GM12878 (cell line): ENCODE data around the gene NUAK1. TPM values are rescaled to one million over a fixed set of nuclear protein-coding genes. Genes with fewer than 3 reads are reported as not detected.

Source experiments
- ATAC-seq: fragments of 200-7000 bp; cut with Tn5 transposase; 3 replicates; pipeline ENCODE4 v1.9.1; 2020; ENCODE audit warnings: mild to moderate bottlenecking, moderate library complexity
- BruUV-seq: library from RNA; stranded (reverse); fragments of 400-500 nt; replicated peaks from 2 replicates; lab custom pipeline; 2021; lab: Mats Ljungman, UMichigan
- CTCF ChIA-PET: fragments of 300-600 bp; sonication (Branson Sonifier 250); formaldehyde crosslinking; extraction: SDS; loops from one replicate; lab custom pipeline; 2021; ENCODE audit warnings: inconsistent platforms; lab: Yijun Ruan, JAX
- POLR2A ChIA-PET: fragments of 350-600 bp; formaldehyde crosslinking; extraction: SDS; loops from one replicate; lab custom pipeline; 2021; ENCODE audit warnings: inconsistent platforms; lab: Charles Lee
- RAD21 ChIA-PET: fragments of 300-600 bp; sonication (Branson Sonifier 250); formaldehyde crosslinking; loops from one replicate; lab custom pipeline; 2023; ENCODE audit warnings: antibody characterized with exemption; ENCODE audit not compliant: unreplicated experiment; lab: Charles Lee
- SMC1A ChIA-PET: fragments of 300-600 bp; sonication (Branson Sonifier 250); formaldehyde crosslinking; loops from one replicate; lab custom pipeline; 2023; ENCODE audit not compliant: unreplicated experiment, uncharacterized antibody; lab: Charles Lee
- DNase-seq: peaks from one replicate; pipeline ENCODE4 v3.0.0-alpha.2; 2011; ENCODE audit warnings: low read depth, low spot score
- FAIRE-seq: peaks from 3 replicates; lab custom pipeline; 2011; peaks lifted over from hg19 to GRCh38; lab: Jason Lieb, UNC
- H2AFZ ChIP-seq: 2 replicates; pipeline ENCODE4 v1.6.0; 2011; ENCODE audit warnings: low read depth, low read length, control low read depth; ENCODE audit not compliant: control insufficient read depth
- H3K27ac ChIP-seq: 2 replicates; pipeline ENCODE4 v1.5.1; 2011; ENCODE audit warnings: control low read depth; ENCODE audit not compliant: control insufficient read depth, insufficient read depth
- H3K27me3 ChIP-seq, 2 experiments: replicated peaks in 1 of 2; 2 replicates each; pipeline versions ENCODE4 v1.6.0 to v1.6.1; 2011; ENCODE audit warnings: low read length in 1 of 2; ENCODE audit not compliant: control insufficient read depth in 2 of 2, insufficient read depth in 2 of 2
- H3K36me3 ChIP-seq, 2 experiments: 2 replicates each; pipeline ENCODE4 v1.5.1; 2011; ENCODE audit warnings: low read length in 1 of 2; ENCODE audit not compliant: control insufficient read depth in 2 of 2, insufficient read depth in 2 of 2
- H3K4me1 ChIP-seq: 2 replicates; pipeline ENCODE4 v1.6.1; 2011; ENCODE audit warnings: mild to moderate bottlenecking, low read length, moderate library complexity, mixed read lengths; ENCODE audit not compliant: control insufficient read depth, insufficient read depth
- H3K4me2 ChIP-seq: 2 replicates; pipeline ENCODE4 v1.6.0; 2011; ENCODE audit warnings: control low read depth; ENCODE audit not compliant: control insufficient read depth, insufficient read depth
- H3K4me3 ChIP-seq: fragments of 200-600 bp; sonication (generic); 2 replicates; pipeline ENCODE4 v1.5.1; 2016
- H3K79me2 ChIP-seq: 2 replicates; pipeline ENCODE4 v1.6.0; 2011; ENCODE audit warnings: low read length; ENCODE audit not compliant: control insufficient read depth, insufficient read depth
- H3K9ac ChIP-seq: 2 replicates; pipeline ENCODE4 v1.8.0; 2011; ENCODE audit warnings: low read length, control low read depth, mixed read lengths; ENCODE audit not compliant: control insufficient read depth, insufficient read depth
- H3K9me3 ChIP-seq: replicated peaks from 3 replicates; pipeline ENCODE4 v1.5.1; 2011; ENCODE audit warnings: mild to moderate bottlenecking, low read length; ENCODE audit not compliant: control insufficient read depth, insufficient read depth
- H4K20me1 ChIP-seq: 2 replicates; pipeline ENCODE4 v1.6.0; 2011; ENCODE audit not compliant: control insufficient read depth, insufficient read depth
- CBFB ChIP-seq: IDR thresholded peaks from 2 replicates; pipeline ENCODE4 v1.6.1; 2016; ENCODE audit warnings: antibody characterized with exemption, low read depth
- CREB1 ChIP-seq: IDR thresholded peaks from 2 replicates; pipeline ENCODE4 v1.6.1; 2012; ENCODE audit warnings: low read depth, mild to moderate bottlenecking, inconsistent platforms
- DPF2 ChIP-seq: fragments of 450-650 bp; IDR thresholded peaks from 2 replicates; pipeline ENCODE4 v1.6.1; 2017; ENCODE audit warnings: mild to moderate bottlenecking
- EGR1 ChIP-seq, 2 experiments: IDR thresholded peaks; 1 replicate in 1 of 2; 2 replicates in 1 of 2; pipeline ENCODE4 v1.6.1; 2011 to 2012; ENCODE audit warnings: low read depth in 2 of 2, low read length in 2 of 2, borderline replicate concordance in 1 of 2, mild to moderate bottlenecking in 1 of 2, moderate library complexity in 1 of 2
- GATAD2B ChIP-seq: fragments of 450-650 bp; conservative IDR thresholded peaks from 2 replicates; pipeline ENCODE4 v1.6.1; 2017; ENCODE audit warnings: low read depth, mild to moderate bottlenecking, moderate library complexity
- JUNB ChIP-seq: IDR thresholded peaks from 2 replicates; pipeline ENCODE4 v1.6.1; 2016; ENCODE audit warnings: antibody characterized with exemption, mild to moderate bottlenecking
- MLLT1 ChIP-seq: fragments of 450-650 bp; IDR thresholded peaks from 2 replicates; pipeline ENCODE4 v1.6.1; 2016; ENCODE audit warnings: mild to moderate bottlenecking
- MTA2 ChIP-seq: fragments of 450-650 bp; IDR thresholded peaks from 2 replicates; pipeline ENCODE4 v1.6.1; 2016; ENCODE audit warnings: low read depth, mild to moderate bottlenecking, moderate library complexity
- NFXL1 ChIP-seq: fragments of 450-650 bp; IDR thresholded peaks from 2 replicates; pipeline ENCODE4 v1.6.1; 2017; ENCODE audit warnings: antibody characterized with exemption, mild to moderate bottlenecking, borderline replicate concordance
- NR2C2 ChIP-seq: IDR thresholded peaks from 2 replicates; pipeline ENCODE4 v1.6.1; 2011; ENCODE audit warnings: borderline replicate concordance, low read depth; ENCODE audit not compliant: control insufficient read depth, insufficient read length
- NR2F1 ChIP-seq: fragments of 450-650 bp; conservative IDR thresholded peaks from 2 replicates; pipeline ENCODE4 v1.6.1; 2017; ENCODE audit warnings: mild to moderate bottlenecking
- RAD21 ChIP-seq: IDR thresholded peaks from 2 replicates; pipeline ENCODE4 v1.6.1; 2011; ENCODE audit warnings: mild to moderate bottlenecking, low read depth, low read length, moderate library complexity; ENCODE audit not compliant: insufficient read depth
- SMAD1 ChIP-seq: fragments of 450-650 bp; IDR thresholded peaks from 2 replicates; pipeline ENCODE4 v1.6.1; 2018; ENCODE audit warnings: mild to moderate bottlenecking, low read depth; ENCODE audit not compliant: partially characterized antibody
- SREBF1 ChIP-seq: IDR thresholded peaks from 2 replicates; pipeline ENCODE4 v1.6.1; 2012; ENCODE audit warnings: mild to moderate bottlenecking, low read length
- SUPT20H ChIP-seq: IDR thresholded peaks from 2 replicates; pipeline ENCODE4 v1.6.1; 2011; ENCODE audit warnings: low read depth, mild to moderate bottlenecking, low read length, moderate library complexity, borderline replicate concordance; ENCODE audit not compliant: control insufficient read depth
- TARDBP ChIP-seq: IDR thresholded peaks from 2 replicates; pipeline ENCODE4 v1.6.1; 2016; ENCODE audit warnings: borderline replicate concordance
- ZNF207 ChIP-seq: fragments of 450-650 bp; IDR thresholded peaks from 2 replicates; pipeline ENCODE4 v1.6.1; 2014; ENCODE audit warnings: antibody characterized with exemption, mild to moderate bottlenecking, borderline replicate concordance
- ZNF217 ChIP-seq: fragments of 450-650 bp; IDR thresholded peaks from 2 replicates; pipeline ENCODE4 v1.6.1; 2017; ENCODE audit warnings: antibody characterized with exemption, mild to moderate bottlenecking
- WGBS: methylation state at CpG from one replicate; pipeline ENCODE4 v1.1.6; 2016; ENCODE audit warnings: low lambda C conversion rate; ENCODE audit not compliant: insufficient replicate concordance, insufficient coverage; ENCODE audit errors: missing lambda C conversion rate; 5-methylcytosine and 5-hydroxymethylcytosine counted together
- in situ Hi-C: fragments of 300-500 bp; cut with MboI; formaldehyde crosslinking; loops from 9 replicates; pipeline ENCODE4 v1.14.3; 2018; ENCODE audit warnings: mixed read lengths
- intact Hi-C: fragments of 100-400 bp; cut with micrococcal nuclease; formaldehyde crosslinking; loops from one replicate; pipeline ENCODE4 v1.14.2; 2022; ENCODE audit not compliant: unreplicated experiment
- polyA plus RNA-seq, 11 experiments: library from polyadenylated mRNA; depleted of rRNA in 4 of 11; unstranded in 6 of 11; stranded (reverse) in 5 of 11; fragments of >200 nt; fragmentation: Nextera tagmentation in 4 of 11; fragmentation: Illumina TruSeq in 1 of 11; extraction: Ambion mirVana in 4 of 11; extraction: Trizol in 1 of 11; gene quantifications; 1 replicate in 1 of 11; 2 replicates in 10 of 11; pipeline versions ENCODE4 v1.2.1 to v1.2.3, GENCODE V29; 2011 to 2016; ENCODE audit warnings: inconsistent platforms in 2 of 11, missing spikeins in 2 of 11, low read depth in 1 of 11
- total RNA-seq, 4 experiments: library from RNA; depleted of rRNA in 3 of 4; stranded (reverse); fragments of >200 nt in 3 of 4; fragmentation: Illumina TruSeq in 1 of 4; extraction: Trizol in 1 of 4; gene quantifications; 2 replicates each; pipeline versions ENCODE4 v1.2.1 to v1.2.3, GENCODE V29; 2013 to 2021

NUAK1 gene
- total and polyA plus RNA-seq, 10 of the 15 experiments (the other 5 are each of a cell fraction or from before 2014, with no cell fraction given): 0.03 to 0.42 (median 0.08) TPM; not detected in 2

DNA sequence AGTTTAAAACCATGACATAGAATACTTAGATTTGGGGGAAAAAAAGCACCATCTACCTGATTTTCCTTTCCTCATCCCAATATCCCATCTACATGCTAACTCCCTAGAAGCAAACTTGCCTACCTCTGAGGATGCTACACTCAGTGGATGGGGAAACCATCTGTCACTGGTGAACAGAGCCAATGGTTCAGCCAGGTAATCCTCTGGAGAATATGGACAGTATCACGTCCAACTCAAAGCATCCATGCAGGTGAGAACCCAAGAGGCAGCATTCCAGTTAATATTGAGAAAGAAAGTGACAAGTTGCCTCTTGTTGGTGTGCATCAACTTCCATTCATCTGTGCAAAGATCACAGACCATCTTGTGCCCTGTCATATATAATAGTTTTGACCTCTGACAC lies 73.2 kb downstream of the NUAK1 start (continued):
- TF ChIP-seq RAD21 (no peak), SREBF1 (no peak), NFXL1 (no peak), ZNF207 (no peak), NR2F1 (no peak), SMAD1 (no peak), JUNB (no peak)

GRCh38 chr12:106064721-106065021 lies 74.1 kb downstream of the NUAK1 start:
- SMC1A ChIA-PET: no interaction called here
- no peak overlapping the region for H3K9ac ChIP-seq
- FAIRE-seq: no peak
- CTCF ChIA-PET: interaction anchor here (2.2 kb wide), 1 partner anchor 72 kb away, joined by 5 read pairs; no protein-coding TSS in a partner anchor
- POLR2A ChIA-PET: no interaction called here
- RAD21 ChIA-PET: no interaction called here
- H2AFZ ChIP-seq: no peak overlapping the region
- H3K4me1 ChIP-seq: no peaks in the 10 kb centered on the region
- DNase-seq: no peak
- no peaks in the 10 kb centered on the region; a peak in 1 of 4 replicates for H3K27me3 ChIP-seq
- in situ Hi-C loops (no loop called here), intact Hi-C loops (no loop called here)
- H3K79me2 ChIP-seq: no peaks in the 10 kb centered on the region
- no peak for TF ChIP-seq MLLT1
- TF ChIP-seq NR2C2: no peak
- no peak for TF ChIP-seq EGR1 (IDR thresholded peaks at IDR 0.05; ENCODE audit: borderline replicate concordance in 1 of 2, low read depth in 2 of 2, low read length in 2 of 2)
- no peak for TF ChIP-seq CREB1
- no peak for TF ChIP-seq CBFB
- TF ChIP-seq ZNF217: no peak
- no peak for TF ChIP-seq TARDBP
- TF ChIP-seq MTA2: no peak
- TF ChIP-seq SUPT20H: no peak
- TF ChIP-seq GATAD2B: no peak
- no peak for TF ChIP-seq DPF2
- no peak overlapping the region for H3K27ac ChIP-seq
- H3K9me3 ChIP-seq: no peaks in the 10 kb centered on the region
- H3K4me2 ChIP-seq: no peak overlapping the region
- ATAC-seq: no peak
- no peaks in the 10 kb centered on the region for H4K20me1 ChIP-seq
- H3K36me3 ChIP-seq: no peaks in the 10 kb centered on the region
- 96% methylated on average over 2 of the region's 2 CpGs for WGBS
- H3K4me3 ChIP-seq: no peak overlapping the region
- no TSS peak for BruUV-seq
